Cardiac muscle cell (in vitro differentiated cells and primary cell): ENCODE data around the gene CNTN2. TPM values are rescaled to one million over a fixed set of nuclear protein-coding genes. Genes with fewer than 3 reads are reported as not detected.

Experiments used
- DNase-seq, 2 donors: peaks; one replicate each; pipeline versions ENCODE4 v3.0.0 to v3.0.0-alpha.2; 2010 to 2017; ENCODE audit warnings: low read depth in 1 of 2, low spot score in 1 of 2
- H3K27ac ChIP-seq: fragments of 200-600 bp; sonication (generic); 2 replicates; pipeline ENCODE4 v1.5.1; 2016
- H3K27me3 ChIP-seq: fragments of 200-600 bp; sonication (generic); 2 replicates; pipeline ENCODE4 v1.6.0; 2016; ENCODE audit warnings: control low read depth
- H3K36me3 ChIP-seq: fragments of 200-600 bp; sonication (generic); 2 replicates; pipeline ENCODE4 v1.5.1; 2016; ENCODE audit warnings: control low read depth
- H3K4me1 ChIP-seq: fragments of 200-600 bp; sonication (generic); 2 replicates; pipeline ENCODE4 v1.8.1; 2017; ENCODE audit warnings: low read depth, mild to moderate bottlenecking, mixed run types
- H3K4me3 ChIP-seq: fragments of 200-600 bp; sonication (generic); 2 replicates; pipeline ENCODE4 v1.5.1; 2016; ENCODE audit warnings: mild to moderate bottlenecking
- H3K9me3 ChIP-seq: fragments of 200-600 bp; sonication (generic); 2 replicates; pipeline ENCODE4 v1.5.1; 2017; ENCODE audit warnings: low read depth, mild to moderate bottlenecking, control low read depth
- CTCF ChIP-seq: IDR thresholded peaks from 2 replicates; pipeline ENCODE4 v1.5.1; 2012; ENCODE audit warnings: low read depth, mild to moderate bottlenecking, low read length
- polyA plus RNA-seq: library from polyadenylated mRNA; unstranded; fragments of >200 nt; fragmentation: Nextera tagmentation; extraction: Ambion mirVana; gene quantifications from 2 replicates; pipeline ENCODE4 v1.2.1, GENCODE V29; 2016
- total RNA-seq: library from RNA; depleted of rRNA; stranded (reverse); fragments of >200 nt; gene quantifications from 2 replicates; pipeline ENCODE4 v1.2.3, GENCODE V29; 2016

The CNTN2 gene
- total and polyA plus RNA-seq, 2 experiments from 2014 or later: not detected

GRCh38 chr1:205056188-205056611 is 13.2 kb downstream of the CNTN2 start:
- no peak for TF ChIP-seq CTCF

GRCh38 chr1:205056956-205057568 is 14.1 kb downstream of the CNTN2 start:
- Histone ChIP-seq H3K27ac (no peak overlapping the region), H3K36me3 (no peaks in the 10 kb centered on the region), H3K27me3 (peaks cover 10% of the 10 kb centered on the region), H3K9me3 (no peaks in the 10 kb centered on the region), H3K4me3 (no peak overlapping the region), H3K4me1 (no peaks in the 10 kb centered on the region)
- TF ChIP-seq CTCF: no peak
- no peak for DNase-seq

More at GRCh38 chr1:205056188-205056611, 13.2 kb downstream of the CNTN2 start:
- DNase-seq: no peak
- Histone ChIP-seq H3K27me3 (peaks cover 10% of the 10 kb centered on the region), H3K36me3 (no peaks in the 10 kb centered on the region), H3K9me3 (no peaks in the 10 kb centered on the region), H3K27ac (no peak overlapping the region), H3K4me3 (no peak overlapping the region), H3K4me1 (no peaks in the 10 kb centered on the region)

DNA sequence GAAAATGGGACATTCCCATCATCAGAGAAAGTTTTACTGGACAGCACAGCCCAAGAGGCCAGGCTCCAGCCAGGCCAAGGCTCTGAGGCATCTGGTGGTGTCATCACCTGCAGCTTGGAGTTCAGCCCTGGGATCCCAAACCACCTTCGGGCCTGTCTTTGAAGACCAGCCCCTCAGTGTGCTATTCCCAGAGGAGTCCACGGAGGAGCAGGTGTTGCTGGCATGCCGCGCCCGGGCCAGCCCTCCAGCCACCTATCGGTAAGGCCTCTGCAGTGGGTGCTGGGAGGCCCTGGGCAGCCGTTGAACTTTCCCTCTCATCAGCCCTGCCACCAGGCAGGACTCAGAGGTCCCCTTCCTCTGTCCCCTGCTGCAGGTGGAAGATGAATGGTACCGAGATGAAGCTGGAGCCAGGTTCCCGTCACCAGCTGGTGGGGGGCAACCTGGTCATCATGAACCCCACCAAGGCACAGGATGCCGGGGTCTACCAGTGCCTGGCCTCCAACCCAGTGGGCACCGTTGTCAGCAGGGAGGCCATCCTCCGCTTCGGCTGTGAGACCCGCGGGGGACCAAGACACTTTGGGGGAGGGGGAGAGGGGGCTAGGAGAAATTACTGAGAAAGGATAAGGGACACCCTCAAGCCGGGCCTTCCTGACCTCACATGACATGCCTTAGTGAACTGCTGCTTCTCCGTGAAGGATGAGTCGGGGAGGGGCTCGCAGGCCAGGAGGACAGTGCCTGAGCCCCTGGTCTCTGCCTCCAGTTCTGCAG is 15.0 kb downstream of the CNTN2 start:
- DNase-seq: no peak
- Histone ChIP-seq H3K9me3 (no peaks in the 10 kb centered on the region), H3K27me3 (peaks cover 10% of the 10 kb centered on the region), H3K4me1 (no peaks in the 10 kb centered on the region), H3K4me3 (no peak overlapping the region), H3K36me3 (no peaks in the 10 kb centered on the region), H3K27ac (no peak overlapping the region)
- no peak for TF ChIP-seq CTCF

GRCh38 chr1:205058853-205059252 is 15.8 kb downstream of the CNTN2 start:
- Histone ChIP-seq H3K27me3 (peaks cover 10% of the 10 kb centered on the region), H3K36me3 (no peaks in the 10 kb centered on the region), H3K27ac (no peak overlapping the region), H3K4me3 (no peak overlapping the region), H3K9me3 (no peaks in the 10 kb centered on the region), H3K4me1 (no peaks in the 10 kb centered on the region)
- TF ChIP-seq CTCF: no peak
- DNase-seq: no peak

DNA sequence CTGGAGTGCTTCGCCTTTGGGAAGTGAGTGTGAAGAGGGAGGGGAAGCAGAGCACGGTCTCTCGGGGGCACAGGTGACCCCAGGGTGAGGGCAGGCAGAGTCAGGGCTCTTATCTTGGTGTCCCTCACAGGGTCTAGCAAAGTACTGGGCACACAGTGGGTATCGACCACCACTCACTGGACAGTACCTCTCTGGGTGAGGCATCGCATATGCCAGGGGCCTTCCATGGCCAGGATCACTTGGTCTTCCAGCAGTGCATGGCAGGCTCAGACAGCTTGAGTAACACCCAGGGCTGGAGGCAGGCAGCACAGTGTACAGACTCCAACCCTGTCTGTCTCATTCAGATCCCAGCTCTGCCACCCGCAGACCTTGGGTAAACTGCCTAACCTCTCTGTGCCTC is 16.6 kb downstream of the CNTN2 start:
- Histone ChIP-seq H3K4me1 (no peaks in the 10 kb centered on the region), H3K4me3 (no peak overlapping the region), H3K9me3 (no peaks in the 10 kb centered on the region), H3K27ac (no peak overlapping the region), H3K36me3 (no peaks in the 10 kb centered on the region), H3K27me3 (peaks cover 6% of the 10 kb centered on the region)
- no peak for DNase-seq
- no peak for TF ChIP-seq CTCF
